ENCODE results near the gene PLD1.

GRCh38 chr3:171652932-171653331, 157.4 kb downstream of the PLD1 start:
- TF ChIP-seq, protein P1, sequence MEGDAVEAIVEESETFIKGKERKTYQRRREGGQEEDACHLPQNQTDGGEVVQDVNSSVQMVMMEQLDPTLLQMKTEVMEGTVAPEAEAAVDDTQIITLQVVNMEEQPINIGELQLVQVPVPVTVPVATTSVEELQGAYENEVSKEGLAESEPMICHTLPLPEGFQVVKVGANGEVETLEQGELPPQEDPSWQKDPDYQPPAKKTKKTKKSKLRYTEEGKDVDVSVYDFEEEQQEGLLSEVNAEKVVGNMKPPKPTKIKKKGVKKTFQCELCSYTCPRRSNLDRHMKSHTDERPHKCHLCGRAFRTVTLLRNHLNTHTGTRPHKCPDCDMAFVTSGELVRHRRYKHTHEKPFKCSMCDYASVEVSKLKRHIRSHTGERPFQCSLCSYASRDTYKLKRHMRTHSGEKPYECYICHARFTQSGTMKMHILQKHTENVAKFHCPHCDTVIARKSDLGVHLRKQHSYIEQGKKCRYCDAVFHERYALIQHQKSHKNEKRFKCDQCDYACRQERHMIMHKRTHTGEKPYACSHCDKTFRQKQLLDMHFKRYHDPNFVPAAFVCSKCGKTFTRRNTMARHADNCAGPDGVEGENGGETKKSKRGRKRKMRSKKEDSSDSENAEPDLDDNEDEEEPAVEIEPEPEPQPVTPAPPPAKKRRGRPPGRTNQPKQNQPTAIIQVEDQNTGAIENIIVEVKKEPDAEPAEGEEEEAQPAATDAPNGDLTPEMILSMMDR (IDR thresholded peaks at IDR 0.05), result no peak
- no peak for TF ChIP-seq POLR2A (IDR thresholded peaks at IDR 0.05)
